Activated CD8-positive, alpha-beta T cell treated with anti-CD3 and anti-CD28 coated beads for 36 hours (primary cell): Measurements from ENCODE around the gene EXOC1. TPM values are rescaled to one million over a fixed set of nuclear protein-coding genes. Genes with fewer than 3 reads are reported as not detected.

Experiments used
- ATAC-seq: fragments of 200-7000 bp; cut with Tn5 transposase; one replicate; pipeline ENCODE4 v1.10.0; 2021; ENCODE audit warnings: mild to moderate bottlenecking, moderate library complexity
- CTCF ChIA-PET: fragments of 350-600 bp; sonication (Branson Sonifier 250); formaldehyde crosslinking; loops from one replicate; lab custom pipeline; 2021; ENCODE audit warnings: antibody characterized with exemption; lab: Charles Lee
- POLR2A ChIA-PET: fragments of 350-600 bp; sonication (Branson Sonifier 250); formaldehyde crosslinking; loops from one replicate; lab custom pipeline; 2021; ENCODE audit warnings: antibody characterized with exemption; lab: Charles Lee
- DNase-seq: peaks from one replicate; pipeline ENCODE4 v3.0.0-alpha.2; 2020
- H3K27ac Mint-ChIP-seq: one replicate; pipeline ENCODE4 v1.8.0; 2021; ENCODE audit warnings: mild to moderate bottlenecking, mixed read lengths
- H3K27me3 Mint-ChIP-seq: one replicate; pipeline ENCODE4 v1.8.0; 2021; ENCODE audit warnings: mixed read lengths
- H3K36me3 Mint-ChIP-seq: one replicate; pipeline ENCODE4 v1.8.0; 2021; ENCODE audit warnings: low read depth, mixed read lengths
- H3K4me1 Mint-ChIP-seq: one replicate; pipeline ENCODE4 v1.8.0; 2021; ENCODE audit warnings: low read depth, mixed read lengths
- H3K4me3 Mint-ChIP-seq: one replicate; pipeline ENCODE4 v1.8.0; 2021; ENCODE audit warnings: mild to moderate bottlenecking, moderate library complexity, mixed read lengths
- H3K9me3 Mint-ChIP-seq: one replicate; pipeline ENCODE4 v1.8.0; 2021; ENCODE audit warnings: mixed read lengths
- CTCF ChIP-seq: fragments of 200-600 bp; IDR thresholded peaks from one replicate; pipeline ENCODE4 v1.8.0; 2022; ENCODE audit warnings: antibody characterized with exemption, mild to moderate bottlenecking
- intact Hi-C: fragments of 100-400 bp; cut with micrococcal nuclease; formaldehyde crosslinking; loops from one replicate; pipeline ENCODE4 v1.10.0; 2022
- total RNA-seq, 2 experiments: library from RNA; stranded (reverse); gene quantifications; one replicate each; pipeline ENCODE4 v1.2.3, GENCODE V29; 2021

Gene EXOC1
- total RNA-seq, 2 experiments from 2014 or later, result 19.1 to 20.5 TPM

- Mint-ChIP-seq H3K36me3 (peaks cover 2% of the 10 kb centered on the region), H3K9me3 (no peaks in the 10 kb centered on the region), H3K4me1 (peaks cover 23% of the 10 kb centered on the region), H3K27ac (peak within 1 kb of the TSS; percentile 94), H3K27me3 (no peaks in the 10 kb centered on the region), H3K4me3 (peak within 1 kb of the TSS; percentile 83)
- POLR2A ChIA-PET, result interaction anchor here (0.6 to 1.4 kb wide), 8 partner anchors 8 to 487 kb away, joined by 3 to 5 read pairs (median 4); partner anchors contain the start of genes AASDH, EXOC1 and PAICS
- ATAC-seq (peak; percentile 83), DNase-seq (peak; percentile 93)
- CTCF ChIA-PET, result interaction anchor here (0.6 to 3.2 kb wide), 31 partner anchors 9 to 1029 kb away, joined by 3 to 28 read pairs (median 4); partner anchors contain the start of genes AASDH, EXOC1, PAICS and PPAT
- TF ChIP-seq CTCF, result no peak
- intact Hi-C loops, result loop anchor here (5.0 kb wide), 2 partner anchors 93 to 353 kb away; no protein-coding TSS in a partner anchor
Measured at GRCh38 chr4:55948726-55949481, 95.5 kb downstream of the EXOC1 start, which contains the start of gene CEP135. CEP135 (plus strand) TSS chr4:55948945; CDS start chr4:55952131, 3,186 bp downstream.

GRCh38 chr4:55949482-55949802 is 96.0 kb downstream of the EXOC1 start:
- Mint-ChIP-seq H3K27me3 (no peaks in the 10 kb centered on the region), H3K4me1 (peaks cover 23% of the 10 kb centered on the region), H3K27ac (peak overlapping the region; percentile 94), H3K36me3 (peaks cover 6% of the 10 kb centered on the region), H3K4me3 (peak overlapping the region; percentile 83), H3K9me3 (no peaks in the 10 kb centered on the region)
- TF ChIP-seq CTCF, result no peak
- CTCF ChIA-PET, result interaction anchor here (0.6 to 3.2 kb wide), 20 partner anchors 9 to 1028 kb away, joined by 3 to 28 read pairs (median 6); partner anchors contain the start of genes AASDH and SRD5A3
- POLR2A ChIA-PET, result interaction anchor here (0.6 to 1.0 kb wide), 6 partner anchors 8 to 438 kb away, joined by 3 to 5 read pairs (median 4); partner anchors contain the start of genes AASDH and EXOC1
- intact Hi-C loops, result loop anchor here (5.0 kb wide), 2 partner anchors 93 to 353 kb away; no protein-coding TSS in a partner anchor
- ATAC-seq (no peak), DNase-seq (no peak)

DNA sequence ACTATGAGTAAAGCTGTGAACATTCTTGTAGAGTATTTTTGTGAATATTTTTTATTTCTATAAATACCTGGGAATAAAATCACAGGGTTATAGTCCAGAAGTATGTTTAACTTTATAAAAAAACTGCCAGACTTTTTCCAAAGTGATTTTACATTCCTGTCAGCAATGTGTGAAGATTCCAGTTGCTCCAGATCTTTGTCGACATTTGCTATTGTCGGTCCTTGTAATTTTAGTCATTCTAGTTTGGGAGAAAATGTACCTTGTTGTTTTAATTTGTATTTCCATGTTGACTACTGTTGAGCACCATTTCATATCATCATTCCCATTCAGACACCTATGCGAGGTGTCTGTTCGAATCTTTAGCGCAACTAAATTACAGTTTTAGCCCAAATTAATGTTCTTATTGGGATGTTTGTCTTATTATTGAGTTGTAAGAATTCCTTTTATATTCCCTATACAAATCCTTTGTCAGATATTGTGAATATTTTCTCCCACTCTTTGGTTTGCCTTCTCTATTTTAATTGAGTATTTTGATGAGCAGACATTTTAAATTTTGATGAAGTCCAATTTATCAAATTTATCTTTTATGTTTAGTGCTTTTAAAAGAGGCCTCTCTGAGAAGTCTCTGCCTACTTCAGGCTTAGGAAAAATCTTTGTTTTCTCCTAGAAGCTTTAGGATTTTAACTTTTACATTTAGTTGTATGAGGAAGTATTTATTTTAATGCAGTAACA is 97.9 kb downstream of the EXOC1 start:
- peaks cover 16% of the 10 kb centered on the region for H3K36me3 Mint-ChIP-seq
- no peak overlapping the region for H3K4me3 Mint-ChIP-seq
- ChIA-PET CTCF (no interaction called here), POLR2A (interaction anchor here (0.8 kb wide), 1 partner anchor 436 kb away, joined by 3 read pairs; the partner anchor contains the start of gene AASDH)
- DNase-seq (no peak), ATAC-seq (no peak)
- no peaks in the 10 kb centered on the region for H3K9me3 Mint-ChIP-seq
- H3K27ac Mint-ChIP-seq, result no peak overlapping the region
- intact Hi-C loops, result no loop called here
- H3K27me3 Mint-ChIP-seq, result no peaks in the 10 kb centered on the region
- H3K4me1 Mint-ChIP-seq, result peaks cover 23% of the 10 kb centered on the region
- TF ChIP-seq CTCF, result no peak

Other genes starting within 250 kb of the EXOC1 start
- under 1 TPM in 1 of 2 experiments, not detected in 1; 0.41 TPM for gene NMU, start 217.3 kb upstream of the EXOC1 start, total RNA-seq
- gene EXOC1L, start 33.9 kb upstream of the EXOC1 start, total RNA-seq, result not detected
- 10 to 100 TPM; 12.5 to 12.9 TPM for gene CEP135, start 95.3 kb downstream of the EXOC1 start, total RNA-seq